Testis (tissue), 5 donors: ENCODE data around the gene KIAA1586. TPM values are rescaled to one million over a fixed set of nuclear protein-coding genes. Genes with fewer than 3 reads are reported as not detected.
"Not testable (repeated sequence)": the region's sequence is repeated elsewhere in the genome, so short reads cannot be mapped to it uniquely, and the experiment has no call there.

Source experiments
- DNase-seq: peaks from one replicate; pipeline ENCODE4 v3.0.0-alpha.2; 2019
- H3K27ac ChIP-seq, 2 donors: fragments of 200-600 bp; sonication (generic); one replicate each; pipeline ENCODE4 v1.5.1; 2019
- H3K27me3 ChIP-seq: fragments of 200-600 bp; sonication (generic); one replicate; pipeline ENCODE4 v1.5.1; 2019
- H3K36me3 ChIP-seq: fragments of 200-600 bp; sonication (generic); one replicate; pipeline ENCODE4 v1.5.1; 2017; ENCODE audit warnings: low read depth; ENCODE audit errors: missing control alignments
- H3K4me1 ChIP-seq: fragments of 200-600 bp; sonication (generic); one replicate; pipeline ENCODE4 v1.5.1; 2019
- H3K4me3 ChIP-seq, 2 donors: fragments of 200-600 bp; sonication (generic); one replicate each; pipeline ENCODE4 v1.5.1; 2017 to 2019
- H3K9me3 ChIP-seq: fragments of 200-600 bp; sonication (generic); one replicate; pipeline ENCODE4 v1.5.1; 2017
- POLR2A ChIP-seq: fragments of 450-650 bp; IDR thresholded peaks from one replicate; pipeline ENCODE4 v1.6.1; 2017; ENCODE audit warnings: antibody characterized with exemption, mild to moderate bottlenecking, moderate library complexity
- WGBS, 2 donors: methylation state at CpG; one replicate each; pipeline ENCODE4 v1.1.5; 2018; 5-methylcytosine and 5-hydroxymethylcytosine counted together
- intact Hi-C: fragments of 100-400 bp; cut with DNase I; formaldehyde crosslinking; loops from one replicate; pipeline ENCODE4 v1.15.1; 2023; ENCODE audit warnings: low total_unique reads
- long read RNA-seq, 2 donors: transcript quantifications; one replicate each; lab custom pipeline, GENCODE V29; 2026
- polyA plus RNA-seq: library from polyadenylated mRNA; stranded (reverse); fragments of 350-450 nt; fragmentation: Illumina TruSeq; extraction: RNeasy Lipid Tissue Mini Kit (QIAGEN cat#74804); gene quantifications from one replicate; pipeline ENCODE4 v1.2.3, GENCODE V29; 2014; ENCODE audit warnings: low read depth, low replicate concordance; ENCODE audit not compliant: insufficient read depth
- total RNA-seq, 2 donors: library from RNA; depleted of rRNA; stranded (reverse); fragments of >200 nt; gene quantifications; one replicate each; pipeline ENCODE4 v1.2.3, GENCODE V29; 2016
- TF ChIP-seq, protein P1 (sequence below), 3 experiments: fragments of 450-650 bp in 2 of 3; fragments of 200-600 bp in 1 of 3; sonication (generic) in 1 of 3; IDR thresholded peaks; one replicate each; pipeline ENCODE4 v1.5.1; 2016 to 2019; ENCODE audit warnings: antibody characterized with exemption in 3 of 3, mild to moderate bottlenecking in 2 of 3, moderate library complexity in 1 of 3

The KIAA1586 gene, protein sequence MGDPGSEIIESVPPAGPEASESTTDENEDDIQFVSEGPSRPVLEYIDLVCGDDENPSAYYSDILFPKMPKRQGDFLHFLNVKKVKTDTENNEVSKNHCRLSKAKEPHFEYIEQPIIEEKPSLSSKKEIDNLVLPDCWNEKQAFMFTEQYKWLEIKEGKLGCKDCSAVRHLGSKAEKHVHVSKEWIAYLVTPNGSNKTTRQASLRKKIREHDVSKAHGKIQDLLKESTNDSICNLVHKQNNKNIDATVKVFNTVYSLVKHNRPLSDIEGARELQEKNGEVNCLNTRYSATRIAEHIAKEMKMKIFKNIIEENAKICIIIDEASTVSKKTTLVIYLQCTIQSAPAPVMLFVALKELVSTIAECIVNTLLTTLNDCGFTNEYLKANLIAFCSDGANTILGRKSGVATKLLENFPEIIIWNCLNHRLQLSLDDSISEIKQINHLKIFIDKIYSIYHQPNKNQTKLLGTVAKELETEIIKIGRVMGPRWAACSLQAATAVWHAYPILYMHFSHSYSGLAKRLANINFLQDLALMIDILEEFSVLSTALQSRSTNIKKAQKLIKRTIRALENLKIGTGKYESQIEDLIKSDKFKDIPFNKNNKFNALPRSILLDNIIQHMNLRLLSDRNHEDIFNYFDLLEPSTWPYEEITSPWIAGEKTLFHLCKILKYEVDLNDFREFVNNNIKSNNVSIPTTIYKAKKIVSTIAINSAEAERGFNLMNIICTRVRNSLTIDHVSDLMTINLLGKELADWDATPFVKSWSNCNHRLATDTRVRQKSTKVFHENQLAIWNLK
- 10 to 100 TPM; 11.0 to 12.7 TPM for total RNA-seq
- polyA plus RNA-seq = 6.7 TPM
- long read RNA-seq, donor 1, transcript KIAA1586-203 (3 exons, 2,883 nt) = minor isoform, 6 of 28 reads
- long read RNA-seq, donor 1, transcript KIAA1586-201 (4 exons, 2,933 nt) = major isoform, 13 of 28 reads
- long read RNA-seq, donor 1, partial matches to known transcripts = 9 of 28 reads
- long read RNA-seq, donor 1, other reads (novel, unspliced or antisense) = 0 of 28 reads
- long read RNA-seq, donor 2, transcript KIAA1586-201 (4 exons, 2,933 nt) = major isoform, 10 of 16 reads
- long read RNA-seq, donor 2, partial matches to known transcripts = 5 of 16 reads
- long read RNA-seq, donor 2, other reads (novel, unspliced or antisense) = 0 of 16 reads

DNA sequence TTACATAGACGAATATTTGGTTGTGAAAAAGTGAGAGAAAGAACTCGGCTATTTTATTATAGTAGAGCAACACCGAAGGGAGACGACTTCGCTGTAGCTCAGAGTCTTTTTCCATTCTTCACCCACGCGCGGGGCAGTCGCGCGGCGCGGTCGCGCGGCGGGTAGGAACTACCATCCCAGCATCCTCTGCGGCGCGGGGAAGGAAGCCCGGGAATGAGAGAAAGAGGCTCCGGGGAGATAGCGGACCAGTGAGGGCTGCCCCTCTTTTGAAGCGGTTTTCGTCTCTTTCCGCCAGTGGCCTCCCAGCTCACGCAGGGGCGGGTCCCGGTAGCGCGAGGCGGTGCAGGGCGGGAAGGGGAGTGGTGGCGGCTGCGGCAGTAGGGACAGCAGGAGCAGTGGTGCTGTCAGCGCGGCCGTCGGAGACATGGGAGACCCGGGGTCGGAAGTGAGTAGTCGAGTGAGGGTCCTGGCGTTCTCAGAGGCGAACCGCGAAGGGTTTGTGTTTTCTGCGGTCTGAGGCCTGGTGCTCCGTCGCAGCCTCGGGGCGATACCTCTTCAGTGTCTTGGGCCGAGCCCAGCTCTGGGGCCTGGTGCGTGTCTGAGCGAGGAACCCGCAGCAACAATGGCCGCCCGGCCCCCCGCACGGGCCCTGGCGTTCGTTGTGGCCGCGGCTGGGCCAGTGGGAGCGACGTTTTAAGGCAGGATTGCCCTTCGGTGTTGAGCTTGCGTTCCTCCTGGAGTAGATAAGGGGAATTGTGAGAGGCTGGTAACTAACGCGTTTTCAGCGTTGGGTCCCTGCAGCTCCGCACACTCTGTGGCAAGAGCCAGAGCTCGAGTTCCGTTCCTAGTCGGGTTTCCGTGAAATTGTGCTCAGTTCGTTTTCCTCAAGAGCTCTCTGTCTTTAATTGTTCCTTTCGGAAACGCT lies at the start of gene KIAA1586:
Gene KIAA1586, plus strand, starts transcription at position 362 of the 925 bp plus-strand sequence. Its CDS starts 63 bp downstream, at position 425.
- intact Hi-C loops, H3K27me3 ChIP-seq, H3K9me3 ChIP-seq, H3K36me3 ChIP-seq, H3K4me1 ChIP-seq: not testable (repeated sequence)
- DNase-seq = peak; percentile 95
- 0 to 2% methylated on average over 29 to 46 of the region's 78 CpGs for WGBS, 2 donors
- peak within 1 kb of the TSS; percentile 64 to 67 for H3K4me3 ChIP-seq
- H3K27ac ChIP-seq = peak within 1 kb of the TSS; percentile 44 to 66

DNA sequence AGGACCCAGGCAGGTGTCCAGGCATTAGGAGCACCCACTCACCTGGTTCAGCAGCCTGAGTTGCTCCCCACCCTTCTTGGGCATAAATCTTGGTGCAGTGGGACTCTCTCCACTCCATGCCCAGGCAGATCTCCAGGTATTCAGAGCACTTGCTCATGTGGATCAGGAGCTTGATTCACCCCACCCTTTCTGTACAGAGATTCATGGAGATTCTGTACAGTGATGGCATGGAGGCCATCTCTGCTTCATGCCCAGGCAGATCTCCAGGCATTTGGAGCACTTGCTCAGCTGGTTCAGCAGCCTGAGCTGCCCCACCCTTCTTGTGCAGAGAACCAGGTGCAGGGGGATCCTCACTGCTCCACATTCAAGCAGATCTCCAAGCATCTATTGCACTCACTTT lies 47.4 kb upstream of the KIAA1586 start:
- H3K27ac ChIP-seq = no peak overlapping the region
- H3K36me3 ChIP-seq = no peaks in the 10 kb centered on the region
- intact Hi-C loops = no loop called here
- TF ChIP-seq POLR2A = no peak
- TF ChIP-seq, protein P1, sequence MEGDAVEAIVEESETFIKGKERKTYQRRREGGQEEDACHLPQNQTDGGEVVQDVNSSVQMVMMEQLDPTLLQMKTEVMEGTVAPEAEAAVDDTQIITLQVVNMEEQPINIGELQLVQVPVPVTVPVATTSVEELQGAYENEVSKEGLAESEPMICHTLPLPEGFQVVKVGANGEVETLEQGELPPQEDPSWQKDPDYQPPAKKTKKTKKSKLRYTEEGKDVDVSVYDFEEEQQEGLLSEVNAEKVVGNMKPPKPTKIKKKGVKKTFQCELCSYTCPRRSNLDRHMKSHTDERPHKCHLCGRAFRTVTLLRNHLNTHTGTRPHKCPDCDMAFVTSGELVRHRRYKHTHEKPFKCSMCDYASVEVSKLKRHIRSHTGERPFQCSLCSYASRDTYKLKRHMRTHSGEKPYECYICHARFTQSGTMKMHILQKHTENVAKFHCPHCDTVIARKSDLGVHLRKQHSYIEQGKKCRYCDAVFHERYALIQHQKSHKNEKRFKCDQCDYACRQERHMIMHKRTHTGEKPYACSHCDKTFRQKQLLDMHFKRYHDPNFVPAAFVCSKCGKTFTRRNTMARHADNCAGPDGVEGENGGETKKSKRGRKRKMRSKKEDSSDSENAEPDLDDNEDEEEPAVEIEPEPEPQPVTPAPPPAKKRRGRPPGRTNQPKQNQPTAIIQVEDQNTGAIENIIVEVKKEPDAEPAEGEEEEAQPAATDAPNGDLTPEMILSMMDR (IDR thresholded peaks at IDR 0.05) = no peak
- no peak overlapping the region for H3K4me3 ChIP-seq
- H3K4me1 ChIP-seq = no peaks in the 10 kb centered on the region
- H3K27me3 ChIP-seq = no peaks in the 10 kb centered on the region
- no peak for DNase-seq
- H3K9me3 ChIP-seq = no peaks in the 10 kb centered on the region

GRCh38 chr6:56999748-57000147 lies 46.7 kb upstream of the KIAA1586 start:
- H3K27ac ChIP-seq, H3K4me1 ChIP-seq, H3K4me3 ChIP-seq, H3K27me3 ChIP-seq, H3K36me3 ChIP-seq, H3K9me3 ChIP-seq, DNase-seq, intact Hi-C loops: not testable (repeated sequence)
- 95 to 98% methylated on average over 10 to 18 of the region's 18 CpGs for WGBS, 2 donors

DNA sequence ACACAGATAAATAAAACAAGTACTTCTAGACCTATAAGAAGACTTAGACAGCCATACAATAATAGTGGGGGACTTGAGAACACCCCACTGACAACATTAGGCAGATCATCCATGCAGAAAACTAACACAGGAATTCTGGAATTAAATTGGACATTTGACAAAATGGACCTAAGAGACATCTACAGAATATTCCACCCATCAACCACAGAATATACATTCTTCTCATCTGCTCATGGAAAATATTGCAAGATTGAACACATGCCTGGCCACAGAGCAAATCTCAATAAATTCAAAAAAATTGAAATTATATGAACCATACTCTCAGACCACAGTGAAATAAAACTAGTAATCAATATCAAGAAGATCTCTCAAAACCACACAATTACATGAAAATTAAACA lies 44.3 kb upstream of the KIAA1586 start:
- no peaks in the 10 kb centered on the region for H3K9me3 ChIP-seq
- TF ChIP-seq, protein P1 (IDR thresholded peaks at IDR 0.05) = no peak
- no peak for TF ChIP-seq POLR2A
- no peaks in the 10 kb centered on the region for H3K36me3 ChIP-seq
- H3K4me1 ChIP-seq = no peaks in the 10 kb centered on the region
- H3K27me3 ChIP-seq = no peaks in the 10 kb centered on the region
- no peak for DNase-seq
- intact Hi-C loops = no loop called here
- H3K27ac ChIP-seq = no peak overlapping the region
- H3K4me3 ChIP-seq = no peak overlapping the region

DNA sequence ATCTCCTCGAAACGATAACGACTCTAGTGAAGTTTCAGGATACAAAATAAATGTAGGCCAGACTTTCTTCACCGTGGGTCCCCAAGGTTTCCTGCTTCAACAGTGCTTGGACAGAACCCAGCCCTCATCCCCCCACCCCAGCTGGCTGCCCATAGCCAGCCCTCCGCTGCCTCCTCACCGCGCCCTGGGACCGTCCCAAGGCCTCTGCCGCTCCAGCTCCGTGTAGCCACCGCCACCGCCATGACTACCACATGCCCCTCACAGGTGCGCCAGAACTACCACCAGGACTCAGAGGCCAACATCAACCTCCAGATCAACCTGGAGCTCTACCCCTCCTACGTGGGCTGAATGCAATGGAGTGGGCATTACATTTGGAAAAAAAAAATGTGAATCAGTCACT lies 42.2 kb upstream of the KIAA1586 start:
- intact Hi-C loops = no loop called here
- Histone ChIP-seq H3K4me1 (no peaks in the 10 kb centered on the region), H3K36me3 (no peaks in the 10 kb centered on the region), H3K27me3 (no peaks in the 10 kb centered on the region), H3K4me3 (no peak overlapping the region), H3K9me3 (no peaks in the 10 kb centered on the region), H3K27ac (no peak overlapping the region)
- TF ChIP-seq, protein P1 (IDR thresholded peaks at IDR 0.05) = no peak
- TF ChIP-seq POLR2A = no peak
- DNase-seq = no peak
- WGBS, 2 donors = 81 to 96% methylated on average over 4 to 14 of the region's 14 CpGs
